Measurements from ENCODE around the gene CDH4.

DNA sequence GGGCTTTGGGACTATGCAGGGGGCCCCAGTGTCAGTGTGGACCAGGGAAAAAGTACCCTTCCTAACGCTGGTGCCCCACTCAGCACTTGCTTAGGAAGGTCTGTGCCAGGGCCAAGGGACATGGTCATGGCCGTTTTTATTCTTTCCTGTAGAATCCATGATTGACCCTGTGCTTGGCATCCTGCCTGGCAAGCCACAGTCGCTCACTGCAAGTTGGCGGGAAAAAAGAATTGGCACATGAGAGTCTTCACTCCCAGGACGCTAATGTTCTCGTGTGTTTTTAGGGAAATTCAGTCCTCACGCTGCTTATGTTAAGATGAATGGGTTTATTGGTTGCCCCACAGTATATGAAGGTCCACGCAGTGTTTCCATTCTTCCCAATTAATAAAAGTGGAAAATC, 253.4 kb downstream of the CDH4 start:
- TF ChIP-seq, protein P1, sequence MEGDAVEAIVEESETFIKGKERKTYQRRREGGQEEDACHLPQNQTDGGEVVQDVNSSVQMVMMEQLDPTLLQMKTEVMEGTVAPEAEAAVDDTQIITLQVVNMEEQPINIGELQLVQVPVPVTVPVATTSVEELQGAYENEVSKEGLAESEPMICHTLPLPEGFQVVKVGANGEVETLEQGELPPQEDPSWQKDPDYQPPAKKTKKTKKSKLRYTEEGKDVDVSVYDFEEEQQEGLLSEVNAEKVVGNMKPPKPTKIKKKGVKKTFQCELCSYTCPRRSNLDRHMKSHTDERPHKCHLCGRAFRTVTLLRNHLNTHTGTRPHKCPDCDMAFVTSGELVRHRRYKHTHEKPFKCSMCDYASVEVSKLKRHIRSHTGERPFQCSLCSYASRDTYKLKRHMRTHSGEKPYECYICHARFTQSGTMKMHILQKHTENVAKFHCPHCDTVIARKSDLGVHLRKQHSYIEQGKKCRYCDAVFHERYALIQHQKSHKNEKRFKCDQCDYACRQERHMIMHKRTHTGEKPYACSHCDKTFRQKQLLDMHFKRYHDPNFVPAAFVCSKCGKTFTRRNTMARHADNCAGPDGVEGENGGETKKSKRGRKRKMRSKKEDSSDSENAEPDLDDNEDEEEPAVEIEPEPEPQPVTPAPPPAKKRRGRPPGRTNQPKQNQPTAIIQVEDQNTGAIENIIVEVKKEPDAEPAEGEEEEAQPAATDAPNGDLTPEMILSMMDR (IDR thresholded peaks at IDR 0.05), result no peak
- TF ChIP-seq POLR2A (IDR thresholded peaks at IDR 0.05), result no peak
